Right cardiac atrium (tissue), 5 donors: ENCODE results near the gene SRGAP1. TPM values are rescaled to one million over a fixed set of nuclear protein-coding genes. Genes with fewer than 3 reads are reported as not detected.
A peak's percentile ranks its signal among the peaks of the same experiment; 100 is the strongest.

Source experiments
- ATAC-seq, 2 donors: fragments of 200-7000 bp; cut with Tn5 transposase; one replicate each; pipeline versions ENCODE4 v1.8.0 to v1.9.1; 2020; ENCODE audit warnings: moderate library complexity in 2 of 2, mild to moderate bottlenecking in 1 of 2
- DNase-seq, 3 donors: peaks; one replicate each; pipeline ENCODE4 v3.0.0-alpha.2; 2020
- H3K27ac ChIP-seq: one replicate; pipeline ENCODE4 v1.5.1; 2013; ENCODE audit warnings: mild to moderate bottlenecking, low read length, control low read depth, moderate library complexity
- H3K27me3 ChIP-seq: one replicate; pipeline ENCODE4 v1.6.1; 2013; ENCODE audit not compliant: control insufficient read depth, insufficient read depth
- H3K4me1 ChIP-seq: one replicate; pipeline ENCODE4 v1.6.1; 2013; ENCODE audit warnings: low read length; ENCODE audit not compliant: control insufficient read depth, insufficient read depth
- H3K4me3 ChIP-seq: one replicate; pipeline ENCODE4 v1.5.1; 2013; ENCODE audit warnings: low read length, control low read depth
- H3K9me3 ChIP-seq: one replicate; pipeline ENCODE4 v1.6.1; 2013; ENCODE audit warnings: low read length; ENCODE audit not compliant: control insufficient read depth
- WGBS: extraction: QIAGEN DNeasy Blood & Tissue Kit; methylation state at CpG from one replicate; pipeline ENCODE4 v1.1.7; 2013; 5-methylcytosine and 5-hydroxymethylcytosine counted together
- intact Hi-C, 4 donors: fragments of 100-400 bp; cut with DNase I; formaldehyde crosslinking; loops; one replicate each; pipeline versions ENCODE4 v1.11.0 to v1.14.0; 2022 to 2023
- polyA plus RNA-seq: library from polyadenylated mRNA; stranded (reverse); fragments of 200-250 nt; gene quantifications from one replicate; pipeline ENCODE4 v1.2.3, GENCODE V29; 2013
- total RNA-seq, 4 donors: library from RNA; stranded (reverse); fragmentation: NEBNext Ultra II Directional; extraction: Animal tissue kit (Norgen Biotek cat#: 25700); gene quantifications; one replicate each; pipeline ENCODE4 v1.2.1, GENCODE V29; 2021
- donor health status: healthy with polysubstance abuse.
- donor health status: DM: no; HTN: yes; CAD: no.
- donor health status: DM: no; HTN: no; CAD: no.
- donor health status: DM: no; HTN: yes; CAD: no; lungs with severe emphysema.
- donor health status: DM: yes; HTN: yes; CAD: no.

SRGAP1 gene
- total and polyA plus RNA-seq, 5 donors = 1.7 to 5.5 (median 5.1) TPM

DNA sequence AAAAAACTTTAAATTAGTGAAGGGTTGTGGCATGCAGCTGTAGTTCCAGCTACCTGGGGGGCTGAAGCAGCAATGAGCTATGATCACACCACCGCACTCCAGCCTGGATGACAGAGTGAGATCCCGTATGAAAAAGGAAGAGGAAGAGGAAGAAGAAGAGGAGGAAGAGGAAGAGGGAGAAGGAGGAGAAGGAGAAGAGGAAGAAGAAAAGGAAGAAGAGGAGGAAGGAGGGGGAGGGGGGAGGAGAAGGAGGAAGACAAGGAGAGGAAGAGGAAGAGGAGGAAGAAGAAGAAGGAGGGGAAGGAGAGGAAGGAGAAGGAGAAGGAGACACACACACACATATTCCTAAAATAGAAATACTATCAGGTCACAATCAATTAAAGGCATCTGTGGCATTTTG is 32.7 kb upstream of the SRGAP1 start:
- 76% methylated on average over 2 of the region's 2 CpGs for WGBS
- H3K4me3 ChIP-seq = no peak overlapping the region
- no peaks in the 10 kb centered on the region for H3K4me1 ChIP-seq
- no peak overlapping the region for H3K27ac ChIP-seq
- intact Hi-C loops = no loop called here
- no peaks in the 10 kb centered on the region for H3K9me3 ChIP-seq
- ATAC-seq (no peak), DNase-seq (no peak)
- no peaks in the 10 kb centered on the region for H3K27me3 ChIP-seq

- Histone ChIP-seq H3K4me3 (no peak overlapping the region), H3K4me1 (no peaks in the 10 kb centered on the region), H3K27me3 (no peaks in the 10 kb centered on the region), H3K27ac (no peak overlapping the region), H3K9me3 (no peaks in the 10 kb centered on the region)
- ATAC-seq (no peak), DNase-seq (no peak)
- 77% methylated on average over 4 of the region's 4 CpGs for WGBS
- intact Hi-C loops = no loop called here
These were observed 30.2 kb upstream of the SRGAP1 start for GRCh38 chr12:63814146-63814772.

DNA sequence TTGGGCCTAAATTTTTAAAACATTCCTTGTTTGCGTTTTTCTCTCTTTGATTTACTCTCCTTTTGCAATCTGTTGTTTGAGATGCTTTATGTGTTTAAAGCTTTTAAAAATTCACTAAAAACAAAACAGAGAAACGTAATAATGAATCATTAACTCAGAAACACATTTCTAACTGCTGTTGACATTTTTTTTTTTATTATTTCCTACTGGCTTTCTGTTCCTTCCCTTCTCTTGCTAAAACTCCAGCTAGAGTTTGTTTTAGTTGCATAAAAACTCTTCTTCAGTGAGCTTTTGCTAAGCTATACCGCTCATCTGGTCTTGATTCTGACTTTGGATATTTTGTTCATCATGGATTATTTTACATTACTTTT is 29.0 kb upstream of the SRGAP1 start:
- H3K27me3 ChIP-seq = no peaks in the 10 kb centered on the region
- WGBS = 90% methylated on average over 3 of the region's 3 CpGs
- intact Hi-C loops = no loop called here
- H3K9me3 ChIP-seq = no peaks in the 10 kb centered on the region
- H3K27ac ChIP-seq = no peak overlapping the region
- no peak for DNase-seq
- no peak for ATAC-seq
- no peaks in the 10 kb centered on the region for H3K4me1 ChIP-seq
- no peak overlapping the region for H3K4me3 ChIP-seq

GRCh38 chr12:63816031-63816430 is 28.5 kb upstream of the SRGAP1 start:
- DNase-seq (no peak), ATAC-seq (no peak)
- WGBS = 87% methylated on average over 6 of the region's 6 CpGs
- Histone ChIP-seq H3K4me1 (no peaks in the 10 kb centered on the region), H3K4me3 (no peak overlapping the region), H3K27ac (no peak overlapping the region), H3K9me3 (no peaks in the 10 kb centered on the region), H3K27me3 (no peaks in the 10 kb centered on the region)
- intact Hi-C loops = no loop called here

DNA sequence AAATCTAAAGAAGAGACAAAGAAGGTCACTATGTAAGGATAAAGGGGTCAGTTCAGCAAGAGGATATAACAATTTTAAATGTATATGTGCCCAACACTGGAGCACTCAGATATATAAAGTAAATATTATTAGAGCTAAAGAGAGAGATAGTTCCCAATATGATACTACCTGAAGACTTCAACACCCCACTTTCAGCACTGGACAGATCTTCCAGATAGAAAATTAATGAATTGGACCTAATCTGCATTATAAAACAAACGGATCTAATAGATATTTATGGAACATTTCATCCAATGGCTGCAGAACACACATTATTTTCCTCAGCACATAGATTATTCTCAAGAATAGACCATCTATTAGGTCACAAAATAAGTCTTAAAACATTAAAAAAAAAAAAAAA is 24.1 kb upstream of the SRGAP1 start:
- 82% methylated on average over 1 of the region's 1 CpG for WGBS
- no peak overlapping the region for H3K27ac ChIP-seq
- DNase-seq (no peak), ATAC-seq (no peak)
- H3K27me3 ChIP-seq = no peaks in the 10 kb centered on the region
- H3K4me1 ChIP-seq = no peaks in the 10 kb centered on the region
- no peak overlapping the region for H3K4me3 ChIP-seq
- H3K9me3 ChIP-seq = no peaks in the 10 kb centered on the region
- intact Hi-C loops = no loop called here

- no peaks in the 10 kb centered on the region for H3K9me3 ChIP-seq
- 18% methylated on average over 38 of the region's 38 CpGs for WGBS
- H3K4me3 ChIP-seq = peak overlapping the region; percentile 40
- intact Hi-C loops = no loop called here
- DNase-seq = peak in 2 of 3 donors; percentile 61 to 62
- H3K4me1 ChIP-seq = no peaks in the 10 kb centered on the region
- H3K27ac ChIP-seq = no peak overlapping the region
- no peaks in the 10 kb centered on the region for H3K27me3 ChIP-seq
- ATAC-seq = peak; percentile 62 to 75
These were observed 22.7 kb upstream of the SRGAP1 start for GRCh38 chr12:63821781-63822251.

- ATAC-seq (no peak), DNase-seq (no peak)
- Histone ChIP-seq H3K4me3 (no peak overlapping the region), H3K4me1 (no peaks in the 10 kb centered on the region), H3K27me3 (no peaks in the 10 kb centered on the region), H3K9me3 (no peaks in the 10 kb centered on the region), H3K27ac (no peak overlapping the region)
- 68% methylated on average over 6 of the region's 6 CpGs for WGBS
- intact Hi-C loops = no loop called here
These were observed 22.1 kb upstream of the SRGAP1 start for GRCh38 chr12:63822352-63822751.

DNA sequence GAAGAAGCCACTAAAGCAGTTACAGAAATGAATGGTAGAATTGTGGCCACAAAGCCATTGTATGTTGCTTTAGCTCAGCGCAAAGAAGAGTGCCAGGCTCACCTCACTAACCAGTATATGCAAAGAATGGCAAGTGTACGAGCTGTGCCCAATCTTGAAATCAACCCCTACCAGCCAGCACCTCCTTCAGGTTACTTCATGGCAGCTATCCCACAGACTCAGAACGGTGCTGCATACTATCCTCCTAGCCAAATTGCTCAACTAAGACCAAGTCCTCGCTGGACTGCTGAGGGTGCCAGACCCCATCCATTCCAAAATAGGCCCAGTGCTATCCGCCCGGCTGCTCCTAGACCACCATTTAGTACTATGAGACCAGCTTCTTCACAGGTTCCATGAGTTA is 21.5 kb upstream of the SRGAP1 start:
- 93% methylated on average over 6 of the region's 6 CpGs for WGBS
- intact Hi-C loops = no loop called here
- Histone ChIP-seq H3K4me1 (no peaks in the 10 kb centered on the region), H3K27me3 (no peaks in the 10 kb centered on the region), H3K9me3 (no peaks in the 10 kb centered on the region), H3K27ac (no peak overlapping the region), H3K4me3 (no peak overlapping the region)
- no peak for DNase-seq
- no peak for ATAC-seq

DNA sequence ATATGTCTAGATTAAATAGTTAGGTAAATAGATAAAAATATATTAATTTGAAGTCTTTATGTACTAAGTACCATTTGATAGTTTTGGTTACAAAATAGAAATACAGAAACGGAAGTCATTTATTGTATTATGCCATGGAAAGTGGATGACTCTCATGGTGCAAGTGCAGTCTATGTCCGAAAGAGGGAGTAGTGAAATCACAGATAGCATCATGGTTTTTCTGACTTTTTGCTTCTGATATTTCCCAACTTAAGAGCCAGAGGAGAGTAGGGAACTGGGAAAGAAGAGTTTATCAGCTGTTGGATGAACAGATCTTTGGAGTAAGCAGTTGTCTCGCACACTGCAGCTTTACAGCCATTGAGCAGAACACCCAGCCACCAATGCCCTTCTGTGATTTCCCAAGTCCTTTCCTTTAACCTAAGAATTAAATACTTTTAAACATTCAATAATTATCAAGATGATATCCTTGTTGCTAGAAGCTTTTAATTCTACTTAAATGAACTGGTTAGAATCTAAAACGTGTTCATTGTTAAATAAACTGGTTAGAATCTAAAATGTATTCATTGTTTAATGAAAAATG is 18.4 kb upstream of the SRGAP1 start:
- H3K4me1 ChIP-seq = no peaks in the 10 kb centered on the region
- H3K4me3 ChIP-seq = no peak overlapping the region
- no peak overlapping the region for H3K27ac ChIP-seq
- 19% methylated on average over 4 of the region's 4 CpGs for WGBS
- intact Hi-C loops = no loop called here
- no peak for DNase-seq
- no peaks in the 10 kb centered on the region for H3K27me3 ChIP-seq
- peak; percentile 62 to 67 for ATAC-seq
- no peaks in the 10 kb centered on the region for H3K9me3 ChIP-seq

DNA sequence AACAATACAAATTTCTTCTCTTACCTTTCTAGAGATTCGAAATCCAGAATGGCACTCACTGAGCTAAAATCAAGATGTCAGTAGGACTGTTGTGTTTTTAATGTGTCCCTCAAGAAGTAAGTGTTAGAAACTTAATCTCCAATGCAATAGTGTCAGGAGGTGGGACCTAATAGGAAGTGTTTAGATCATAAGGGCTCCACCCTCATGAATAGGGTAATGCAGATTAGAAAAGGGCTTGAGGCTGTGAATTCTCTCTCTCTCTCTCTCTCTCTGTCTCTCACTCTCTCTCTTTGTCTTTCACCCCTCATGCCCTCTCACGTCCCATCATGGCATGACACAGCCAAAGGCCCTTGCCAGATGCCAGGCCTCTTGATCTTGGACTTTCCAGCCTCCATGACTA is 15.6 kb upstream of the SRGAP1 start:
- intact Hi-C loops = no loop called here
- H3K27me3 ChIP-seq = no peaks in the 10 kb centered on the region
- 92% methylated on average over 2 of the region's 2 CpGs for WGBS
- no peaks in the 10 kb centered on the region for H3K9me3 ChIP-seq
- no peak for DNase-seq
- no peak for ATAC-seq
- no peak overlapping the region for H3K27ac ChIP-seq
- H3K4me3 ChIP-seq = no peak overlapping the region
- H3K4me1 ChIP-seq = no peaks in the 10 kb centered on the region

DNA sequence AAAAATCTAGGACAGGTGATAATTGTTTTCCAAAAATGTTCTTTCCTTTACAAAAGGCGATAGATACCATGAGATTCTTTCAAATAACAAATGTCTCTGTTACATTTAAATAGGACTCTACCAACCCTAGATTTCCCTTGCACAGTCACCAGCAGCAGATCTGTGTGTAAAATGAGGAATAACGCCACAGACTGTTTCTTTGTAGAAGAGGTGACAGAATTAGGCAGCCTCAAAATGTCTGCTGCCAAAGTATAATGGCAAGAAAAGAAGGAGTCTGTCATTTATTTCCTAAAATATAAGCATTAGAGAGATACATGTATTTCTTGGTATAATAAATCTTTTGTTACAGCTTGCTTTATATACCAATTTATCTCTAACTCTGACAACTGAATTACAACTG is 8.5 kb upstream of the SRGAP1 start:
- intact Hi-C loops = loop anchor here in 1 of 4 donors (5.0 to 10.0 kb wide), 2 partner anchors 349 to 421 kb away; no protein-coding TSS in a partner anchor
- H3K9me3 ChIP-seq = no peaks in the 10 kb centered on the region
- H3K4me3 ChIP-seq = no peak overlapping the region
- no peaks in the 10 kb centered on the region for H3K4me1 ChIP-seq
- DNase-seq (no peak), ATAC-seq (no peak)
- H3K27ac ChIP-seq = no peak overlapping the region
- 71% methylated on average over 2 of the region's 2 CpGs for WGBS
- H3K27me3 ChIP-seq = no peaks in the 10 kb centered on the region
